Adrenal gland (tissue), 12 donors: ENCODE results near the gene DNAJC12. TPM values are rescaled to one million over a fixed set of nuclear protein-coding genes. Genes with fewer than 3 reads are reported as not detected.
"Not testable (repeated sequence)": the region's sequence is repeated elsewhere in the genome, so short reads cannot be mapped to it uniquely, and the experiment has no call there.

ENCODE experiments used
- DNase-seq, 7 donors: peaks; one replicate each; pipeline ENCODE4 v3.0.0-alpha.2; 2019 to 2020
- H3K27ac ChIP-seq, 5 donors: fragments of 200-600 bp; sonication (generic) in 4 of 5; 1 replicate in 3 of 5; 2 replicates in 2 of 5; pipeline versions ENCODE4 v1.5.1 to v1.8.0; 2016 to 2020; ENCODE audit warnings: mild to moderate bottlenecking in 1 of 5
- H3K27me3 ChIP-seq: fragments of 200-600 bp; 2 replicates; pipeline ENCODE4 v1.8.0; 2021
- H3K36me3 ChIP-seq, 2 donors: fragments of 200-600 bp; replicated peaks in 1 of 2; 1 replicate in 1 of 2; 2 replicates in 1 of 2; pipeline versions ENCODE4 v1.5.1 to v1.8.0; 2018 to 2022
- H3K4me1 ChIP-seq, 2 donors: fragments of 200-600 bp; replicated peaks in 1 of 2; 1 replicate in 1 of 2; 2 replicates in 1 of 2; pipeline versions ENCODE4 v1.5.1 to v1.8.0; 2018 to 2021
- H3K4me3 ChIP-seq, 4 donors: fragments of 200-600 bp; sonication (generic) in 3 of 4; one replicate each; pipeline ENCODE4 v1.5.1; 2016 to 2018
- H3K9me3 ChIP-seq, 3 donors: fragments of 200-600 bp; sonication (generic) in 1 of 3; replicated peaks in 1 of 3; 1 replicate in 2 of 3; 2 replicates in 1 of 3; pipeline versions ENCODE4 v1.5.1 to v1.8.0; 2016 to 2021
- POLR2A ChIP-seq, 2 donors: fragments of 450-650 bp; IDR thresholded peaks; one replicate each; pipeline ENCODE4 v1.6.1; 2017; ENCODE audit warnings: antibody characterized with exemption in 2 of 2, mild to moderate bottlenecking in 2 of 2, moderate library complexity in 1 of 2
- WGBS, 4 donors: extraction: QIAGEN DNeasy Blood & Tissue Kit in 2 of 4; methylation state at CpG; one replicate each; pipeline versions ENCODE4 v1.1.5 to v1.1.7; 2013 to 2017; 5-methylcytosine and 5-hydroxymethylcytosine counted together
- intact Hi-C, 2 donors: fragments of 100-400 bp; cut with DNase I; formaldehyde crosslinking; loops; one replicate each; pipeline versions ENCODE4 v1.14.1 to v1.15.0; 2022 to 2023
- polyA plus RNA-seq, 3 donors: library from polyadenylated mRNA; stranded (reverse); fragments of 200-250 nt in 2 of 3; fragments of 350-450 nt in 1 of 3; fragmentation: Illumina TruSeq in 1 of 3; extraction: RNeasy Lipid Tissue Mini Kit (QIAGEN cat#74804) in 1 of 3; gene quantifications; one replicate each; pipeline ENCODE4 v1.2.3, GENCODE V29; 2013 to 2014
- small RNA-seq, 2 donors: library from RNA; depleted of rRNA; stranded (forward); fragments of <200 nt; gene quantifications; one replicate each; pipeline ENCODE3, GENCODE V24; 2016
- total RNA-seq, 9 donors: library from RNA; depleted of rRNA in 4 of 9; stranded (reverse); fragments of >200 nt in 4 of 9; fragments of 120-200 nt in 1 of 9; fragmentation: NEBNext Ultra II Directional in 1 of 9; extraction: Animal tissue kit (Norgen Biotek cat#: 25700) in 1 of 9; gene quantifications; one replicate each; pipeline versions ENCODE4 v1.1.0 to v1.2.4, GENCODE V29; 2013 to 2023
- TF ChIP-seq, protein P1 (sequence below), 6 experiments: fragments of 450-650 bp in 4 of 6; fragments of 200-600 bp in 2 of 6; sonication (generic) in 1 of 6; IDR thresholded peaks; 1 replicate in 5 of 6; 2 replicates in 1 of 6; pipeline versions ENCODE4 v1.5.1 to v1.8.0; 2016 to 2021; ENCODE audit warnings: antibody characterized with exemption in 6 of 6, mild to moderate bottlenecking in 2 of 6, moderate library complexity in 1 of 6
- donor health status: healthy with polysubstance abuse.
- donor health status: Bipolar disorder and iron deficiency.
- donor health status: DM: yes; HTN: yes; CAD: no.
- donor health status: DM: no; HTN: no; CAD: no.
- donor health status: DM: no; HTN: no; CAD: no.
- donor health status: DM: yes; HTN: yes; CAD: no.

The DNAJC12 gene
- total and polyA plus RNA-seq, 12 donors = 21.0 to 228 (median 56.2) TPM

DNA sequence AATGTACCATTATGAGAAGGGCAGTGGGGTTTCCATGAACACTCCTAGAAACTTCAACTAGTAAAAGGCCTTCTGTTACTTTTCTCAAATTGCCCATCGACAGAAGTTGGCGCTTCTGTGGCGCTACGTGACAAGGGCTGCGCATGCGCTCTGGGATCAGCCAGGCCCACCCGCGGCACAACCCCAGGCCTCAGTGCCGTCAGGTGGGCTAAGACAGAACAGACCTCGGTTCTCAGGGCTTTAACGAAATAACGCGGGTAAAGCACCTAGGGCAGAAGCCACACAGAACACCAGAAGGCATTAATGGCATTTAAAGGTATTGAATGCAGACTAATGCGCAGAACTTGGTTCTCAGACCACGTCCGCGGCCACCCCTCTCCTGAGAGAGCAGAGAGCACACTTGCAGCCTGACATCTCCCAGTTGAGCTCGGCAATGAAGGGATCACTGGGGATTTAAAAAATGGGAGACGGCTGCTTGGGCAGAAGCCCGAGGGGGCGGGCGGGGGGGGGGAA lies 74.4 kb downstream of the DNAJC12 start:
- Histone ChIP-seq H3K4me1 (peaks cover 0 to 16% of the 10 kb centered on the region in 2 donors), H3K9me3 (no peaks in the 10 kb centered on the region), H3K4me3 (peak overlapping the region; percentile 27 to 70 (median 57)), H3K36me3 (no peaks in the 10 kb centered on the region), H3K27ac (peak overlapping the region; percentile 82 to 96 (median 90)), H3K27me3 (no peaks in the 10 kb centered on the region)
- DNase-seq = peak; percentile 66 to 85 (median 74)
- TF ChIP-seq POLR2A (IDR thresholded peaks at IDR 0.05) = peak in 1 of 2 donors; percentile 4
- TF ChIP-seq, protein P1, sequence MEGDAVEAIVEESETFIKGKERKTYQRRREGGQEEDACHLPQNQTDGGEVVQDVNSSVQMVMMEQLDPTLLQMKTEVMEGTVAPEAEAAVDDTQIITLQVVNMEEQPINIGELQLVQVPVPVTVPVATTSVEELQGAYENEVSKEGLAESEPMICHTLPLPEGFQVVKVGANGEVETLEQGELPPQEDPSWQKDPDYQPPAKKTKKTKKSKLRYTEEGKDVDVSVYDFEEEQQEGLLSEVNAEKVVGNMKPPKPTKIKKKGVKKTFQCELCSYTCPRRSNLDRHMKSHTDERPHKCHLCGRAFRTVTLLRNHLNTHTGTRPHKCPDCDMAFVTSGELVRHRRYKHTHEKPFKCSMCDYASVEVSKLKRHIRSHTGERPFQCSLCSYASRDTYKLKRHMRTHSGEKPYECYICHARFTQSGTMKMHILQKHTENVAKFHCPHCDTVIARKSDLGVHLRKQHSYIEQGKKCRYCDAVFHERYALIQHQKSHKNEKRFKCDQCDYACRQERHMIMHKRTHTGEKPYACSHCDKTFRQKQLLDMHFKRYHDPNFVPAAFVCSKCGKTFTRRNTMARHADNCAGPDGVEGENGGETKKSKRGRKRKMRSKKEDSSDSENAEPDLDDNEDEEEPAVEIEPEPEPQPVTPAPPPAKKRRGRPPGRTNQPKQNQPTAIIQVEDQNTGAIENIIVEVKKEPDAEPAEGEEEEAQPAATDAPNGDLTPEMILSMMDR (IDR thresholded peaks at IDR 0.05) = no peak
- intact Hi-C loops = no loop called here
- 0 to 4% (median 1%) methylated on average over 19 to 22 of the region's 22 CpGs for WGBS, 4 donors

GRCh38 chr10:67762567-67762966 lies 75.4 kb downstream of the DNAJC12 start:
- H3K36me3 ChIP-seq, H3K27ac ChIP-seq, H3K9me3 ChIP-seq, H3K4me3 ChIP-seq, intact Hi-C loops, DNase-seq, H3K27me3 ChIP-seq: not testable (repeated sequence)
- peaks cover 0 to 16% of the 10 kb centered on the region in 2 donors for H3K4me1 ChIP-seq
- 79 to 83% (median 82%) methylated on average over 9 of the region's 9 CpGs for WGBS, 4 donors

DNA sequence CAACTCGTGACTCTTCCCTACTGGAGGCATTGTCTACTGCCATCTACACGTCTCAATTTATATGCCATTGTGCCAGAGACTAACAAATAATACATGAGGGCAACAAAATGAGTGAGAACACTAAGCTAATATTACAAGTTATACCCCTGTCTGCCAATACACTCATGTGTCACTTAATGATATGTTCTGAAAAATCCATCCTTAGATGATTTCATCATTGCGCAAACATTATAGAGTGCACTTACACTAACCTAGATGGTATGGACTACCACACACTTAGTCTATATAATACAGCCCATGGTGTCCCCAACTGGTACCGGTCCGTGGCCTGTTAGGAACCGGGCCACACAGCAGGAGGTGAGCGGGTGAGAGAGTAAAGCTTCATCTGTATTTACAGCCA lies 77.7 kb downstream of the DNAJC12 start:
- 87 to 91% (median 88%) methylated on average over 7 of the region's 7 CpGs for WGBS, 4 donors
- no peaks in the 10 kb centered on the region for H3K27me3 ChIP-seq
- TF ChIP-seq, protein P1 (IDR thresholded peaks at IDR 0.05) = no peak
- no peak for TF ChIP-seq POLR2A (IDR thresholded peaks at IDR 0.05)
- intact Hi-C loops = no loop called here
- no peak overlapping the region for H3K4me3 ChIP-seq
- no peak for DNase-seq
- H3K36me3 ChIP-seq = no peaks in the 10 kb centered on the region
- H3K4me1 ChIP-seq = peaks cover 0 to 16% of the 10 kb centered on the region in 2 donors
- no peak overlapping the region for H3K27ac ChIP-seq
- no peaks in the 10 kb centered on the region for H3K9me3 ChIP-seq

Small RNA genes lying within 50 kb of the gene (small RNA-seq; reads per million reads assigned to genes)
- gene RN7SL394P (0 reads per million in 2 donors), gene RNU6-1250P (0 reads per million in 2 donors), gene RNU6-523P (0 reads per million in 2 donors)

Other genes starting within 250 kb of the DNAJC12 start
- gene CTNNA3, start 142.0 kb downstream of the DNAJC12 start, total RNA-seq = 10 to 100 TPM in 1 of 9 donors, 1 to 10 TPM in 2, under 1 TPM in 5, not detected in 1; 0.19 to 14.4 (median 0.69) TPM
- gene CTNNA3, start 142.0 kb downstream of the DNAJC12 start, polyA plus RNA-seq = under 1 TPM; 0.03 to 0.09 (median 0.08) TPM
- gene SIRT1, start 46.5 kb upstream of the DNAJC12 start, total RNA-seq = 10 to 100 TPM; 18.4 to 51.8 (median 30.6) TPM
- 10 to 100 TPM; 14.8 to 25.9 (median 15.1) TPM for gene SIRT1, start 46.5 kb upstream of the DNAJC12 start, polyA plus RNA-seq
- 10 to 100 TPM; 21.3 to 75.6 (median 57.7) TPM for gene HERC4, start 237.1 kb upstream of the DNAJC12 start, total RNA-seq
- gene HERC4, start 237.1 kb upstream of the DNAJC12 start, polyA plus RNA-seq = 10 to 100 TPM; 33.0 to 46.7 (median 39.5) TPM